22Rv1 (cell line): ENCODE results near the gene BCAS4.

Source experiments
- CTCF ChIP-seq: fragments of 450-650 bp; IDR thresholded peaks from 2 replicates; pipeline ENCODE4 v1.5.1; 2017; ENCODE audit warnings: mild to moderate bottlenecking
- ZFX ChIP-seq: fragments of 450-650 bp; IDR thresholded peaks from 2 replicates; pipeline ENCODE4 v1.6.1; 2017; ENCODE audit warnings: antibody characterized with exemption, borderline replicate concordance

GRCh38 chr20:50845566-50846215 lies 50.8 kb downstream of the BCAS4 start:
- TF ChIP-seq CTCF: no peak
- TF ChIP-seq ZFX: no peak
